Upper lobe of right lung (tissue), 1 donor: ENCODE data around the gene SLC6A18. TPM values are rescaled to one million over a fixed set of nuclear protein-coding genes. Genes with fewer than 3 reads are reported as not detected.

ENCODE experiments used
- ATAC-seq: fragments of 200-7000 bp; cut with Tn5 transposase; one replicate; pipeline ENCODE4 v1.9.1; 2020; ENCODE audit warnings: mild to moderate bottlenecking, moderate library complexity
- DNase-seq: peaks from one replicate; pipeline ENCODE4 v3.0.0-alpha.2; 2020
- H3K27ac ChIP-seq: fragments of 200-600 bp; one replicate; pipeline ENCODE4 v1.8.0; 2022
- H3K27me3 ChIP-seq: fragments of 200-600 bp; one replicate; pipeline ENCODE4 v1.8.0; 2022; ENCODE audit warnings: mild to moderate bottlenecking
- H3K36me3 ChIP-seq: fragments of 200-600 bp; one replicate; pipeline ENCODE4 v1.8.0; 2022
- H3K4me1 ChIP-seq: fragments of 200-600 bp; one replicate; pipeline ENCODE4 v1.8.0; 2022
- H3K4me3 ChIP-seq: fragments of 200-600 bp; one replicate; pipeline ENCODE4 v1.8.0; 2022; ENCODE audit warnings: mild to moderate bottlenecking
- H3K9me3 ChIP-seq: fragments of 200-600 bp; one replicate; pipeline ENCODE4 v1.8.0; 2022
- CTCF ChIP-seq: fragments of 200-600 bp; IDR thresholded peaks from one replicate; pipeline ENCODE4 v1.8.0; 2022; ENCODE audit warnings: antibody characterized with exemption
- intact Hi-C: fragments of 100-400 bp; cut with DNase I; formaldehyde crosslinking; loops from one replicate; pipeline ENCODE4 v1.11.0; 2022
- total RNA-seq: library from RNA; stranded (reverse); fragmentation: NEBNext Ultra II Directional; extraction: Animal tissue kit (Norgen Biotek cat#: 25700); gene quantifications from one replicate; pipeline ENCODE4 v1.2.1, GENCODE V29; 2021
- donor health status: DM: no; HTN: yes; CAD: no; lungs with severe emphysema.

SLC6A18 gene
- total RNA-seq, 1 donor from 2014 or later = not detected

GRCh38 chr5:1182633-1183423 lies 42.4 kb upstream of the SLC6A18 start:
- no peak overlapping the region for H3K4me3 ChIP-seq
- DNase-seq (no peak), ATAC-seq (no peak)
- no peaks in the 10 kb centered on the region for H3K9me3 ChIP-seq
- H3K27ac ChIP-seq = no peak overlapping the region
- peaks cover 12% of the 10 kb centered on the region for H3K4me1 ChIP-seq
- intact Hi-C loops = loop anchor here (10.0 kb wide), 1 partner anchor 462 kb away; no protein-coding TSS in a partner anchor
- no peaks in the 10 kb centered on the region for H3K27me3 ChIP-seq
- H3K36me3 ChIP-seq = no peaks in the 10 kb centered on the region
- no peak for TF ChIP-seq CTCF

- no peaks in the 10 kb centered on the region for H3K36me3 ChIP-seq
- intact Hi-C loops = loop anchor here (10.0 kb wide), 1 partner anchor 461 kb away; no protein-coding TSS in a partner anchor
- H3K27me3 ChIP-seq = no peaks in the 10 kb centered on the region
- no peak for TF ChIP-seq CTCF
- ATAC-seq (no peak), DNase-seq (no peak)
- H3K9me3 ChIP-seq = no peaks in the 10 kb centered on the region
- no peak overlapping the region for H3K27ac ChIP-seq
- no peak overlapping the region for H3K4me3 ChIP-seq
- H3K4me1 ChIP-seq = peaks cover 12% of the 10 kb centered on the region
These were observed 41.6 kb upstream of the SLC6A18 start for GRCh38 chr5:1183424-1184162.

- TF ChIP-seq CTCF = no peak
These were observed 41.1 kb upstream of the SLC6A18 start for GRCh38 chr5:1184163-1184470.

GRCh38 chr5:1184481-1184880 lies 40.7 kb upstream of the SLC6A18 start:
- H3K9me3 ChIP-seq = no peaks in the 10 kb centered on the region
- ATAC-seq = no peak
- H3K36me3 ChIP-seq = no peaks in the 10 kb centered on the region
- no peak overlapping the region for H3K27ac ChIP-seq
- no peak for DNase-seq
- no peak overlapping the region for H3K4me3 ChIP-seq
- no peaks in the 10 kb centered on the region for H3K27me3 ChIP-seq
- peaks cover 12% of the 10 kb centered on the region for H3K4me1 ChIP-seq
- no peak for TF ChIP-seq CTCF
- intact Hi-C loops = loop anchor here (10.0 kb wide), 1 partner anchor 460 kb away; no protein-coding TSS in a partner anchor

More at GRCh38 chr5:1184163-1184470, 41.1 kb upstream of the SLC6A18 start:
- H3K4me1 ChIP-seq = peaks cover 12% of the 10 kb centered on the region
- H3K36me3 ChIP-seq = no peaks in the 10 kb centered on the region
- intact Hi-C loops = loop anchor here (10.0 kb wide), 1 partner anchor 461 kb away; no protein-coding TSS in a partner anchor
- no peaks in the 10 kb centered on the region for H3K27me3 ChIP-seq
- DNase-seq (no peak), ATAC-seq (no peak)
- H3K9me3 ChIP-seq = no peaks in the 10 kb centered on the region
- no peak overlapping the region for H3K4me3 ChIP-seq
- H3K27ac ChIP-seq = no peak overlapping the region

DNA sequence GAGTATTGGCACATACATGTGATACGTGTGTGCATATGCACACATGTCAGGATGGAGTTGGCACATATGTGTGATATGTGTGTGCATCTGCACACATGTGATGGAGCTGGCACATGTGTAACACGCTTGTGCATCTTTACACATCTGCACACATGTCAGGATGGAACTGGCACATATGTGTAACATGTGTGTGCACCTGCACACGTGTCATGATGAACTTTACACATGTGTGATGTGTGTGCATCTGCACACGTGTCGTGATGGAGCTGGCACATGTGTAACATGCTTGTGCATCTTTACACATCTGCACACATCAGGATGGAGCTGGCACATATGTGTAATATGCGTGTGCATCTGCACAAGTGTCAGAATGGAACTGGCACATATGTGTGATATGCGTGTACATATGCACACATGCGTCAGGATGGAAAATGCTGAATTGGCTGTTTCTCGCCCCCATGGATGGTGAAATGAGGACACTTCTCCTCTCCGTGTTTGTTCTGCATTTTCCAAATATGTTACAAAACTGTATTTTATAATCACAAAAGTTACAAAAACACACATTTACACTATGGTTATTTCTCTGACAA lies 40.0 kb upstream of the SLC6A18 start:
- no peaks in the 10 kb centered on the region for H3K36me3 ChIP-seq
- TF ChIP-seq CTCF = no peak
- H3K27ac ChIP-seq = no peak overlapping the region
- no peak overlapping the region for H3K4me3 ChIP-seq
- DNase-seq (no peak), ATAC-seq (no peak)
- no peaks in the 10 kb centered on the region for H3K9me3 ChIP-seq
- H3K4me1 ChIP-seq = peaks cover 12% of the 10 kb centered on the region
- intact Hi-C loops = loop anchor here (10.0 kb wide), 1 partner anchor 460 kb away; no protein-coding TSS in a partner anchor
- peaks cover 5% of the 10 kb centered on the region for H3K27me3 ChIP-seq
